HUDEP-2 (cell line): ENCODE measurements around the gene RERE.

Experiments used
- DNase-seq, 76 experiments: peaks; one replicate each; lab custom pipeline; 2025; ENCODE audit not compliant: unreplicated experiment in 76 of 76; lab: John Stamatoyannopoulos, UW

The RERE gene

GRCh38 chr1:8589571-8589970 lies 227.9 kb downstream of the RERE start:
- DNase-seq, result no peak

- no peak for DNase-seq
Measured at GRCh38 chr1:8587784-8588183, 229.7 kb downstream of the RERE start.

GRCh38 chr1:8586438-8586837 lies 231.0 kb downstream of the RERE start:
- no peak for DNase-seq

- DNase-seq, result no peak
Measured at GRCh38 chr1:8584316-8584715, 233.1 kb downstream of the RERE start.

DNA sequence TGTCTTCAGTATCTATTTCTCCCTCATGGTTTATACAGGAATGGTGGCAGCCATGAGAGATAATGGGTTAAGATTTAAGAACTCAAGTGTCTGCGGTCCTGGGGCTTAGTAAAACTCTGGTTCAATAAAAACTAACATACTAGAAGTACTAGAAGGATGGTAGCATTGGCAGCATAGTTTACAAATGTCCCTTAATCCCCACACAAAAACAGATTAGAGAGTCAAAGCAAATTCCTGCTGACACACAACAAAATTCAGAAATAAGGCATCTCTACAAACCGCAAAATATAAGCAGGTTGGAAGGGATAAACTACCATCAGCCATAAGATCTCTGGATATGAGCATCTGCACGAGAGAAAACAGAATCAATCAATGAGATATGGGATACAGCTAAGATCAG lies 234.4 kb downstream of the RERE start:
- no peak for DNase-seq

- DNase-seq, result no peak
Measured at GRCh38 chr1:8580566-8580965, 236.9 kb downstream of the RERE start.

GRCh38 chr1:8578936-8579335 lies 238.5 kb downstream of the RERE start:
- no peak for DNase-seq

GRCh38 chr1:8578132-8578877 lies 239.1 kb downstream of the RERE start:
- DNase-seq, result no peak

DNA sequence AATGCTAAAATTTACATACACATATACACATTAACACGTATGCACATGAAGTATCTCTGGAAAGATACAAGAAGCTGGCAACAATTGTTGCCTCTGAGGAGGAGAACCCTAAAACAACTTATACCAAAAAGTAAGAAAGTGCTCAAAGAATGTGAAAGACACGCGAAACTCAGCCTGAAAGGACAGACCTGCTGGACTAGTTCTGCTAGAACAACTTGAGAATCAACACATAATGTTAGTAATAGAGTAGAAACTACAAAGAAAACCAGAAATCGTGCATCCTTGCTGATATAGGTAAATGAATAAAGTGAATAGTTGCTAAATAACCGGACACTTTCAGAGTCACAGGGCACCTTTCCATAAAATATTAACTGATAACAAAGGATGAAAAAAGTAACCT lies 242.5 kb downstream of the RERE start:
- no peak for DNase-seq

DNA sequence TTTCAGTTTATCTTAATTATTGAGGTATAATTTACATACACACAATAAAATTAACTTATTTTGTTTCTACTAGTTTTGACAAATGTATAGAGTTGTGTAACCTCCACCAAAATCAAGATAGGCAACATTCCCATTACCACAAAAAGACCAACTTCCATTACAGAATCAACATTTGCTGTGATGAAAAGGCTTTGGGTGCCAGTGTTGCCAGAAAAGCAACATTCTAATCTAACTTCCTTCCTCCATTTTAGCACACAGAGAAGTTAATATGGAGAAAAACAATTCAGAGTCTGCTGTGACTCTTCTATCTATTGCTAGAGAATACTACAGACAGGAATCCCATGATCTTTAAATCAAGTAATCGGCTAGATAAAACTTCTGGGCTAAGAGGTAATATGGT lies 245.3 kb downstream of the RERE start:
- DNase-seq, result peak in 2 of 76 experiments; percentile 4 to 28

DNA sequence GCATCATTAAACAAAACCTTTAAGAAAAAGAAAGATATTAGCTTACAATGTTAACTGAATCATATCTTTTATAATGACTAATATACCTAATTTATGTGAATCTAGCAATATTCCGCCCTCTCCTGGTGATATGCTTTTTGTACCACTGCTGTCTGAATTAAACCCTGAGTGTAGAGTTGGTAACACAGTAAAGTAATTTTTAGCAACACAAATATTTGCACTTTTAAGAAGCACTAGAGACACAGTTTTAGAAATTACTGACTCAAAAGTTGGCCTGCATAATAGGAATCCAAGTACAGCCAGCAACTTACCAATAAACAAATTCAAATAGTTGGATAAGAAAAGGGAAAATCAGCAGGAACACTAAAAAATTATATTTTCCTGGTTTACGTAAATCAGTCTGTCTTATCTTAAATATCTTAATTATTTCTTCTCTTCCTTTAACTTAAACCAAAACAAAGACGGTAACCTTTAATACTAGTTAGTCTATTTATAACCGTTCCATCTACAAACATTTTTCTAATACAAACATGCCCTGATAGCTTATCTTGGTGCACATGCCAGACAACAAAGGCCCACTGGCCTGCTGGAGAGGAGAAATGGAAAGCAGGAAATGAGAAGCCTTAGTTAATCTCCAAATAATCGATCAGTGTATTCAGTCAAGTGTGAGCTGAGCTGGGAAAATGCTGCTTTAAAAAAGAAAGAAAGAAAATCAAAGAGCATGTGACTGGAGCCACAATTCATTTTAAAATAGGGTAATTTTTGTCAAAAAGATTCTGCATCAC lies 246.0 kb downstream of the RERE start:
- DNase-seq, result peak in 15 of 76 experiments; percentile 3 to 29 (median 19)

DNA sequence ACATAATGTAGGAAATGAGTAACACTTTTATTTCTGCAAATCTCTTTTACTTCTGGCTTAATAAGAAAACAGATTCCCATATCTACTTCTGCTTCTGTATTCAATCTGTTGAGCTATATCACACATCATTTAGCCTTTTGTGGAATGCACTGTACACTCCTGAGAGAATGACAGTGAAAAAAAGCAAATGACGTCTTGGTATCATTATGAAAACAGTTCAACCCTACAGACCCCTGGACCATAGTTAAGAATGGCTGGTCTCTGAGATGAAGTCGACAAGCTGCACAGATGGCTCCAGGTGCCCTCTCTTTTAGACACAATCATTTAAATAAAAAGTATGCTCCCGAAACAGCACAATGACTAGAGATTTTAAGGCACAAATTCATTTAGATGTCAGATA lies 247.0 kb downstream of the RERE start:
- no peak for DNase-seq

DNA sequence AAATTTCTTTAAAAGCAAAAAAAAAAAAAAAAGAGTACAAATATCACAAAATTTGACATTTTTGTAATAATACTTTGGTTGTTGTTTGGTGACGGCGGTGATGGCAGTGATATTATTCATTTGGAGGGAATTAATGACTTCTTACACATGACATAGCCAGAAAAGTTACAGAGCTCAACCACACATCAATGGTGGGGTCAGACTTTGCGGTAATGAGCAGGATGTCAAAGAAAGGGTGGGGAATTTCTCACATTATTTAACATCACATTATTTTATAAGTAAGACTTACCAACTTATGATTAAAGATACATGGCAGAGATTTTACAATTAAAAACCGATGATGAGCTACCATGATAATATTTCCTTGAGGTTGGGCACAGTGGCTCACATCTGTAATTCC lies 248.2 kb downstream of the RERE start:
- no peak for DNase-seq

GRCh38 chr1:8568837-8569236 lies 248.6 kb downstream of the RERE start:
- no peak for DNase-seq

DNA sequence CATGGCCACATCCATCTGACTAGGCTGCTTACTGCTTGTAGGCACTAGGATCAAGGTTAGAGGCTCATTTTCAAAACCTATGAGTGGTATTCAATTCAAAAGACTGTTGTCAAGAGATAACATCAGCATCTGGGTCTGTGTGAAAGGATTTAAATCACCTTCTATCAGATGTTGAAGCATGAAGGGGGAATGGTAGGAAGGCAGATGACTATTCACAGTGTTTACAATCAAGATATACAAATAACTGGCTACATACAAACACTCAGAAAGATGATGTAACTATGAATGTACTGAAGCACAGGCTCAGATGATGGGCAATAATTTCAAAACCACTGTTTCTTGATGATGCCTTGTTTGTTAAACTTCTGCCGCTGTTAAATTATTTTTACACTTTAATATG lies 250.3 kb downstream of the RERE start:
- DNase-seq, result no peak

DNA sequence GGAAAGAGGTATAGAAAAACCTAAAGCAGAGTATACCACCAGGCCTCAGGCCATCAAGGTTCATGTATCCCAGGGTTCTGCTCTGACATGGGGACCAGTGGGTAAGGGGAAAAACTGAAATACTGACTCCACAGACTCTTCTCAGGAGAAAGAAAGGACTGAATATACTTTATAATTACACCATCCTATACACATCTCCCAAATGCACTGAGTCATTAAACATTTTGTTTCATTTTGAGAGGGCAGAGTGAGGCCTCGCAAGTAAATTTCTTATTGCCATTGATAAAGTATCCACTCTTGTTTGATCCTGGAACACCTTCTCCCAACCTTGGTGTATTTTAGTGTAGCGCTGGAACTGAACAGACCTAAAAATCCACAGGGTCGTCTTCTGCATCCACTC lies 251.6 kb downstream of the RERE start:
- DNase-seq, result no peak

- no peak for DNase-seq
Measured at GRCh38 chr1:8563944-8564537, 253.4 kb downstream of the RERE start.

GRCh38 chr1:8562881-8563865 lies 254.3 kb downstream of the RERE start:
- peak in 1 of 76 experiments; percentile 22 for DNase-seq

DNA sequence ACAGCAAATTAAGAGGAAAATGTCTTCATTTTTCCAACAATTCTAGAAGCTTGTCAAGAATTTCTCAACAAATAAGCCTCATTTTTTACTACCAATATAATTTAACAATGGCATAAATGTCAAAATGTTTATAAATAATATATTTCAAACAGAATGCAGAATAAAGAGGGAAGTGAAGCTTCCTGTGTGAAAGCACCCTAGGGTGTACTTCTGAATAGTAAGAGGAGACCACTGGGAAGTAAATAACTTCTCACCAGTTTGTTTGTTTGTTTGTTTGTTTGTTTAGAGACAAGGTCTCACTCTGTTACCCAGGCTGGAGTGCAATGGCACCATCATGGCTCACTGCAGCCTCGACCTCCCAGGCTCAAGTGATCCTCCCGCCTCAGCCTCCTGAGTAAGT lies 255.2 kb downstream of the RERE start:
- DNase-seq, result no peak
